ENCODE measurements around the gene MYNN.

DNA sequence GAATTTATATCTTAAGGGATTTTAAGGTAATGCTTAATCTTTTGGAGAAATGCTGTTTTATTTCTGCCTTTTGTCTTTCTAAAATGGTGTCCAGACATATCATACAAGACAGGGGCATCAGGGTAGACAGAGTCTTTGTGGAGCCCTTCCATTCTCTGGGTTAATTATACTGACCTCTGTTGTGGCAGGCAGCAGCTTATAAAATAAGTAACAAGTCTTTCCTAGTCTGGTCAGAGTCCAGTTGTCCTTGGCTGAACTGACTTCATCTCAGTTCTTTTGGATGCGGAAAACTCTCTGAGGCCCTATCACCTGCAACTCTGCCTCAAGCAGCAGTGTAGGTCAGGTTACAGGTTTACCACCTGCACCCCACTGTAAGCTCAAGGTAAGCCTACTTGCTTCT is 19.2 kb downstream of the MYNN start:
- no peak for TF ChIP-seq POLR2AphosphoS5 (IDR thresholded peaks at IDR 0.05; ENCODE audit: low read depth, low read length)
- TF ChIP-seq, protein P1, sequence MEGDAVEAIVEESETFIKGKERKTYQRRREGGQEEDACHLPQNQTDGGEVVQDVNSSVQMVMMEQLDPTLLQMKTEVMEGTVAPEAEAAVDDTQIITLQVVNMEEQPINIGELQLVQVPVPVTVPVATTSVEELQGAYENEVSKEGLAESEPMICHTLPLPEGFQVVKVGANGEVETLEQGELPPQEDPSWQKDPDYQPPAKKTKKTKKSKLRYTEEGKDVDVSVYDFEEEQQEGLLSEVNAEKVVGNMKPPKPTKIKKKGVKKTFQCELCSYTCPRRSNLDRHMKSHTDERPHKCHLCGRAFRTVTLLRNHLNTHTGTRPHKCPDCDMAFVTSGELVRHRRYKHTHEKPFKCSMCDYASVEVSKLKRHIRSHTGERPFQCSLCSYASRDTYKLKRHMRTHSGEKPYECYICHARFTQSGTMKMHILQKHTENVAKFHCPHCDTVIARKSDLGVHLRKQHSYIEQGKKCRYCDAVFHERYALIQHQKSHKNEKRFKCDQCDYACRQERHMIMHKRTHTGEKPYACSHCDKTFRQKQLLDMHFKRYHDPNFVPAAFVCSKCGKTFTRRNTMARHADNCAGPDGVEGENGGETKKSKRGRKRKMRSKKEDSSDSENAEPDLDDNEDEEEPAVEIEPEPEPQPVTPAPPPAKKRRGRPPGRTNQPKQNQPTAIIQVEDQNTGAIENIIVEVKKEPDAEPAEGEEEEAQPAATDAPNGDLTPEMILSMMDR (CRISPR knock-in tag; IDR thresholded peaks at IDR 0.05) = no peak
- TF ChIP-seq SP1 (IDR thresholded peaks at IDR 0.05) = no peak
- no peak for TF ChIP-seq SP1 (CRISPR knock-in tag; IDR thresholded peaks at IDR 0.05)
- TF ChIP-seq SNRNP70 (IDR thresholded peaks at IDR 0.05; ENCODE audit: low read depth, low read length) = no peak
- TF ChIP-seq POLR2A (IDR thresholded peaks at IDR 0.05; ENCODE audit: insufficient read depth in 1 of 2, low read depth in 2 of 2, low read length in 2 of 2) = no peak
